Neural cell (in vitro differentiated cells): Measurements from ENCODE around the gene PRKG1. TPM values are rescaled to one million over a fixed set of nuclear protein-coding genes. Genes with fewer than 3 reads are reported as not detected.

Experiments used
- H2AFZ ChIP-seq: fragments of 200-600, 300-800 bp; sonication (generic), shearing (Covaris generic); 2 replicates; pipeline ENCODE4 v1.6.0; 2014; ENCODE audit warnings: low read depth, mild to moderate bottlenecking, antibody characterized with exemption, low read length, moderate library complexity
- H3F3A ChIP-seq: fragments of 200-600 bp; shearing (Covaris generic); 2 replicates; pipeline ENCODE4 v1.6.1; 2016; ENCODE audit warnings: mild to moderate bottlenecking, moderate library complexity, mixed read lengths, antibody characterized with exemption, low read length; ENCODE audit not compliant: insufficient read depth, poor library complexity, severe bottlenecking
- H3K27ac ChIP-seq: fragments of 200-600, 300-800 bp; sonication (generic), shearing (Covaris generic); 2 replicates; pipeline ENCODE4 v1.5.1; 2014; ENCODE audit warnings: mild to moderate bottlenecking, low read length, moderate library complexity
- H3K27me3 ChIP-seq: fragments of 300-800, 200-600 bp; sonication (generic), shearing (Covaris generic); 2 replicates; pipeline ENCODE4 v1.6.0; 2014; ENCODE audit warnings: mild to moderate bottlenecking, low read depth, low read length, moderate library complexity; ENCODE audit not compliant: insufficient read depth
- H3K36me3 ChIP-seq: fragments of 300-800, 200-600 bp; sonication (generic), shearing (Covaris generic); 2 replicates; pipeline ENCODE4 v1.5.1; 2014; ENCODE audit warnings: mild to moderate bottlenecking, antibody characterized with exemption, low read length, moderate library complexity; ENCODE audit not compliant: insufficient read depth
- H3K4me2 ChIP-seq: fragments of 300-800, 200-600 bp; sonication (generic), shearing (Covaris generic); 2 replicates; pipeline ENCODE4 v1.6.0; 2014; ENCODE audit warnings: mild to moderate bottlenecking, low read length
- H3K4me3 ChIP-seq: fragments of 300-800, 200-600 bp; sonication (generic), shearing (Covaris generic); 2 replicates; pipeline ENCODE4 v1.5.1; 2014; ENCODE audit warnings: mild to moderate bottlenecking, low read length, moderate library complexity
- H3K79me2 ChIP-seq: fragments of 200-600 bp; shearing (Covaris generic); replicated peaks from 2 replicates; pipeline ENCODE4 v1.6.0; 2014; ENCODE audit warnings: mild to moderate bottlenecking, low read length, moderate library complexity; ENCODE audit not compliant: insufficient read depth
- H3K9ac ChIP-seq: fragments of 300-800, 200-600 bp; sonication (generic), shearing (Covaris generic); 2 replicates; pipeline ENCODE4 v1.6.1; 2016; ENCODE audit warnings: mild to moderate bottlenecking, low read length, mixed read lengths
- H3K9me2 ChIP-seq: fragments of 200-600 bp; shearing (Covaris generic); 2 replicates; pipeline ENCODE4 v1.6.1; 2016; ENCODE audit warnings: mild to moderate bottlenecking, low read length, mixed read lengths; ENCODE audit not compliant: insufficient read depth
- H3K9me3 ChIP-seq: fragments of 200-600, 300-800 bp; sonication (generic), shearing (Covaris generic); 2 replicates; pipeline ENCODE4 v1.6.1; 2016; ENCODE audit warnings: mild to moderate bottlenecking, mixed run types, low read length, moderate library complexity, mixed read lengths
- H4K20me1 ChIP-seq: fragments of 200-600 bp; shearing (Covaris generic); 2 replicates; pipeline ENCODE4 v1.6.1; 2016; ENCODE audit warnings: mild to moderate bottlenecking, mixed run types; ENCODE audit not compliant: insufficient read depth
- CTCF ChIP-seq: fragments of 450-650 bp; IDR thresholded peaks from 2 replicates; pipeline ENCODE4 v1.5.1; 2014; ENCODE audit warnings: antibody characterized with exemption, mild to moderate bottlenecking, moderate library complexity; ENCODE audit not compliant: poor library complexity, severe bottlenecking
- EP300 ChIP-seq: fragments of 450-650 bp; conservative IDR thresholded peaks from 2 replicates; pipeline ENCODE4 v1.6.1; 2014; ENCODE audit warnings: antibody characterized with exemption, mild to moderate bottlenecking, moderate library complexity; ENCODE audit not compliant: poor library complexity, severe bottlenecking
- EZH2 ChIP-seq: fragments of 200-600, 300-800 bp; shearing (Covaris generic), sonication (generic); IDR thresholded peaks from 2 replicates; pipeline ENCODE4 v1.6.1; 2014; ENCODE audit warnings: antibody characterized with exemption, low read length, borderline replicate concordance, mild to moderate bottlenecking; ENCODE audit not compliant: insufficient read depth, poor library complexity, severe bottlenecking
- MXI1 ChIP-seq: fragments of 450-650 bp; conservative IDR thresholded peaks from 2 replicates; pipeline ENCODE4 v1.6.1; 2014; ENCODE audit warnings: antibody characterized with exemption, mild to moderate bottlenecking; ENCODE audit not compliant: poor library complexity, severe bottlenecking
- POLR2AphosphoS5 ChIP-seq: IDR thresholded peaks from 2 replicates; pipeline ENCODE4 v1.6.1; 2012
- RAD21 ChIP-seq: fragments of 450-650 bp; conservative IDR thresholded peaks from 2 replicates; pipeline ENCODE4 v1.6.1; 2014; ENCODE audit warnings: antibody characterized with exemption, mild to moderate bottlenecking, moderate library complexity
- REST ChIP-seq: IDR thresholded peaks from 2 replicates; pipeline ENCODE4 v1.6.1; 2012; ENCODE audit warnings: borderline replicate concordance
- SMC3 ChIP-seq: fragments of 450-650 bp; conservative IDR thresholded peaks from 2 replicates; pipeline ENCODE4 v1.6.1; 2014; ENCODE audit warnings: antibody characterized with exemption, mild to moderate bottlenecking, moderate library complexity; ENCODE audit not compliant: poor library complexity
- TAF1 ChIP-seq: IDR thresholded peaks from 2 replicates; pipeline ENCODE4 v1.6.1; 2012; ENCODE audit warnings: low read depth
- polyA plus RNA-seq: library from polyadenylated mRNA; depleted of rRNA; stranded (reverse); fragments of >200 nt; gene quantifications from 2 replicates; pipeline ENCODE4 v1.2.3, GENCODE V29; 2014

PRKG1 gene
- polyA plus RNA-seq, 1 donor from 2014 or later: 2.2 TPM

- H3F3A ChIP-seq: no peaks in the 10 kb centered on the region
- no peak overlapping the region for H3K9ac ChIP-seq
- H3K79me2 ChIP-seq: no peaks in the 10 kb centered on the region
- no peaks in the 10 kb centered on the region for H3K27me3 ChIP-seq
- no peaks in the 10 kb centered on the region for H3K9me2 ChIP-seq
- H3K36me3 ChIP-seq: no peaks in the 10 kb centered on the region
- no peaks in the 10 kb centered on the region for H4K20me1 ChIP-seq
- H3K4me2 ChIP-seq: no peak overlapping the region
- no peak overlapping the region for H3K4me3 ChIP-seq
- no peak overlapping the region for H2AFZ ChIP-seq
- H3K27ac ChIP-seq: no peak overlapping the region
- H3K9me3 ChIP-seq: no peaks in the 10 kb centered on the region
- TF ChIP-seq REST (no peak), EP300 (no peak), CTCF (no peak), EZH2 (no peak), TAF1 (no peak), RAD21 (no peak), SMC3 (no peak), MXI1 (no peak), POLR2AphosphoS5 (no peak)
Measured at GRCh38 chr10:52119507-52119906, 1045.2 kb downstream of the PRKG1 start.

- Histone ChIP-seq H3K9me2 (no peaks in the 10 kb centered on the region), H4K20me1 (no peaks in the 10 kb centered on the region), H3K27me3 (no peaks in the 10 kb centered on the region), H3K9me3 (no peaks in the 10 kb centered on the region), H3F3A (no peaks in the 10 kb centered on the region), H3K79me2 (no peaks in the 10 kb centered on the region), H3K4me2 (no peak overlapping the region), H3K4me3 (no peak overlapping the region), H3K36me3 (no peaks in the 10 kb centered on the region), H2AFZ (no peak overlapping the region), H3K9ac (no peak overlapping the region), H3K27ac (no peak overlapping the region)
- TF ChIP-seq CTCF (no peak), EP300 (no peak), TAF1 (no peak), POLR2AphosphoS5 (no peak), EZH2 (no peak), MXI1 (no peak), RAD21 (no peak), REST (no peak), SMC3 (no peak)
Measured at GRCh38 chr10:52121688-52122087, 1047.4 kb downstream of the PRKG1 start.
